ENCODE data around the gene OR2V2.
"Not testable (repeated sequence)": the region's sequence is repeated elsewhere in the genome, so short reads cannot be mapped to it uniquely, and the experiment has no call there.

The OR2V2 gene

DNA sequence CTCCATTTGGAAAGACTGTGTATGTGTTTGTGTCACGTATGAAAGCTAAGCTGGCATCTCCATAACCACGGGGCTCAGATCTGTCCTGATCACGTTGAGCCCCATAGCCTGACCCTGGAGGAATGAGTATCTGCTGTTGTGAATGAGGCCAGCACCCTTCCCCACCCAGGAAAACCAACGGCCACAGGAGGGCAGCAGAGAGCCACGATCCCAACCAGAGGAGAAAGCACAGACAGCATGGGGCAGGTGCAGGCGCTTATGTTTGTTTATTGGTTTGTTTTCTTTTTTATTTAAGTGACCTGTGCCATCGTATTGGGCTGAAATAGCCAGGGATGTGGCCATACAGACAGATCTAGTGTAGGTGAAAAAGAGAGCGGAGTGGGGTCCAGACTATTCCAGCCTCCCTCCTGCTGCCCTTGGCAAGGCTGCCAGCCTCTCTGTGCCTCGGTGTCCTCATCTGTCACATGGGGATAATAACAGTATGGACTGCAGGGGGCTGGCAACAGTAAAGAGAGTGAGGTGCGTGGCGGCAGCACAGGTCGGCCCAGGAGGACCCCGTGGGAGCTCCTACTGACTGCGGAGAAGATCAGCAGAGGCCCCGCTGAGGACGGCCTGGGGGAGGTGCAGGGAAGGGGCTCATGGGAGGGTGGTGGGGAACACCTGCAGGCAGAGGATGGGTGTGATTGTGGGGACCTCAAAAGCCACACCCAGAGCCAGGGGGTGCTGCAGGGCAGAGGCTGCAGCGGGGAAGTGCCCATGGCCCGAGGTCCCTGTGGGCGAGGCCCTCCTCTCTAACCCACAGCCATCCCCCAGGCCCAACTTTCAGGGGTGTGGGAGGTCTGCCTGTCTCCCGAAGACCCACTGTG lies 12.1 kb downstream of the OR2V2 start:
- H3K27ac ChIP-seq (ENCODE audit: low read depth, low read length) = no peak overlapping the region
- peaks cover 4 to 6% of the 10 kb centered on the region in 2 donors for H3K27me3 ChIP-seq (ENCODE audit: control insufficient read depth in 1 of 2, insufficient read depth in 2 of 2, low read length in 2 of 2)
- no peak overlapping the region for H3K9ac ChIP-seq (ENCODE audit: low read depth in 1 of 2, low read length in 2 of 2)
- H3K9me3 ChIP-seq (ENCODE audit: control insufficient read depth in 1 of 2, low read length in 2 of 2) = no peaks in the 10 kb centered on the region
- no peak overlapping the region for H3K4me3 ChIP-seq (ENCODE audit: low read depth in 1 of 2, low read length in 2 of 2)
- H3K36me3 ChIP-seq (ENCODE audit: control insufficient read depth in 1 of 2, insufficient read depth in 2 of 2, low read length in 2 of 2) = no peaks in the 10 kb centered on the region
- H3K4me1 ChIP-seq (ENCODE audit: control insufficient read depth in 1 of 2, insufficient read depth in 2 of 2, low read length in 2 of 2) = no peaks in the 10 kb centered on the region

DNA sequence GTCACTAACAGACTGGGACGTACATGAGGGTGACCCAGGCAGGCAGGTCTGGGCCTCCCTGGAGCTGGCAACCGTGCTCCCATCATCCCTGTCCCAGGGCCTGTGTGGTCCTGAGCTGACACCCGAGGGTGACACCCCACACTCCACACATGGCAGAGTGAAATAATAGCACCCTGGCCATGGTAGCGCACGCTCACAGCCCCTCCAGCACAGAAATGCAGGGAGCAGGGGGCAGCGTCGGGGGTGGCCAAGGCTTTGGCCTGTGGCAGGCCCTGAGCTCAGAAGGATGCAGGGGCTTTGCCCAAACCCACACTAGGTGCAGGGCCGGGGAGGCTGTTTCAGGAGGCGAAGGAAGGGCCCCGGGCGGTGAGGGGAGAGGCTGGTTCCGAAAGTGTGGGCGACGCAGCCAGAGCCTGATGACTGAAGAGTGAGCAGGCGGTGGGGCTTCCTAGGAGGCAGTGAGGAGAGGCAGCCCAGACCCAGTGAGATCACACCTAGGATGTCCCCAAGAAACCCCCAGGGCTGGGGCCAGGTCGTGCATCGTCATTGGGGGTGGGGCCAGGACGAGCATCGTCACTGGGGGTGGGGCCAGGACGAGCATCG lies 12.9 kb downstream of the OR2V2 start:
- Histone ChIP-seq H3K4me1 (ENCODE audit: control insufficient read depth in 1 of 2, insufficient read depth in 2 of 2, low read length in 2 of 2) (no peaks in the 10 kb centered on the region), H3K36me3 (ENCODE audit: control insufficient read depth in 1 of 2, insufficient read depth in 2 of 2, low read length in 2 of 2) (no peaks in the 10 kb centered on the region), H3K9ac (ENCODE audit: low read depth in 1 of 2, low read length in 2 of 2) (no peak overlapping the region), H3K4me3 (ENCODE audit: low read depth in 1 of 2, low read length in 2 of 2) (no peak overlapping the region), H3K27ac (ENCODE audit: low read depth, low read length) (no peak overlapping the region), H3K9me3 (ENCODE audit: control insufficient read depth in 1 of 2, low read length in 2 of 2) (no peaks in the 10 kb centered on the region), H3K27me3 (ENCODE audit: control insufficient read depth in 1 of 2, insufficient read depth in 2 of 2, low read length in 2 of 2) (peaks cover 5 to 7% of the 10 kb centered on the region in 2 donors)

- not testable (repeated sequence) for H3K9me3 ChIP-seq (ENCODE audit: control insufficient read depth in 1 of 2, low read length in 2 of 2); H3K36me3 ChIP-seq (ENCODE audit: control insufficient read depth in 1 of 2, insufficient read depth in 2 of 2, low read length in 2 of 2); H3K4me1 ChIP-seq (ENCODE audit: control insufficient read depth in 1 of 2, insufficient read depth in 2 of 2, low read length in 2 of 2); H3K9ac ChIP-seq (ENCODE audit: low read depth in 1 of 2, low read length in 2 of 2); H3K27ac ChIP-seq (ENCODE audit: low read depth, low read length); H3K27me3 ChIP-seq (ENCODE audit: control insufficient read depth in 1 of 2, insufficient read depth in 2 of 2, low read length in 2 of 2); H3K4me3 ChIP-seq (ENCODE audit: low read depth in 1 of 2, low read length in 2 of 2)
Observed at GRCh38 chr5:181160755-181161533, 13.6 kb downstream of the OR2V2 start.

GRCh38 chr5:181161534-181162175 lies 14.3 kb downstream of the OR2V2 start:
- H3K27me3 ChIP-seq (ENCODE audit: control insufficient read depth in 1 of 2, insufficient read depth in 2 of 2, low read length in 2 of 2) = peaks cover 7 to 10% of the 10 kb centered on the region in 2 donors
- no peak overlapping the region for H3K27ac ChIP-seq (ENCODE audit: low read depth, low read length)
- H3K4me1 ChIP-seq (ENCODE audit: control insufficient read depth in 1 of 2, insufficient read depth in 2 of 2, low read length in 2 of 2) = no peaks in the 10 kb centered on the region
- H3K36me3 ChIP-seq (ENCODE audit: control insufficient read depth in 1 of 2, insufficient read depth in 2 of 2, low read length in 2 of 2) = no peaks in the 10 kb centered on the region
- H3K9ac ChIP-seq (ENCODE audit: low read depth in 1 of 2, low read length in 2 of 2) = no peak overlapping the region
- no peak overlapping the region for H3K4me3 ChIP-seq (ENCODE audit: low read depth in 1 of 2, low read length in 2 of 2)
- H3K9me3 ChIP-seq (ENCODE audit: control insufficient read depth in 1 of 2, low read length in 2 of 2) = no peaks in the 10 kb centered on the region

GRCh38 chr5:181163487-181164075 lies 16.2 kb downstream of the OR2V2 start:
- peaks cover 18 to 28% of the 10 kb centered on the region in 2 donors for H3K27me3 ChIP-seq (ENCODE audit: control insufficient read depth in 1 of 2, insufficient read depth in 2 of 2, low read length in 2 of 2)
- no peak overlapping the region for H3K27ac ChIP-seq (ENCODE audit: low read depth, low read length)
- no peaks in the 10 kb centered on the region for H3K36me3 ChIP-seq (ENCODE audit: control insufficient read depth in 1 of 2, insufficient read depth in 2 of 2, low read length in 2 of 2)
- no peaks in the 10 kb centered on the region for H3K4me1 ChIP-seq (ENCODE audit: control insufficient read depth in 1 of 2, insufficient read depth in 2 of 2, low read length in 2 of 2)
- H3K9ac ChIP-seq (ENCODE audit: low read depth in 1 of 2, low read length in 2 of 2) = no peak overlapping the region
- no peaks in the 10 kb centered on the region for H3K9me3 ChIP-seq (ENCODE audit: control insufficient read depth in 1 of 2, low read length in 2 of 2)
- no peak overlapping the region for H3K4me3 ChIP-seq (ENCODE audit: low read depth in 1 of 2, low read length in 2 of 2)

- H3K9me3 ChIP-seq (ENCODE audit: control insufficient read depth in 1 of 2, low read length in 2 of 2) = no peaks in the 10 kb centered on the region
Observed at GRCh38 chr5:181164076-181164952, 16.9 kb downstream of the OR2V2 start.

GRCh38 chr5:181166812-181167733 lies 19.7 kb downstream of the OR2V2 start:
- no peak overlapping the region for H3K9ac ChIP-seq (ENCODE audit: low read depth in 1 of 2, low read length in 2 of 2)
- no peak overlapping the region for H3K27ac ChIP-seq (ENCODE audit: low read depth, low read length)
- no peaks in the 10 kb centered on the region for H3K9me3 ChIP-seq (ENCODE audit: control insufficient read depth in 1 of 2, low read length in 2 of 2)
- H3K4me3 ChIP-seq (ENCODE audit: low read depth in 1 of 2, low read length in 2 of 2) = no peak overlapping the region
- H3K4me1 ChIP-seq (ENCODE audit: control insufficient read depth in 1 of 2, insufficient read depth in 2 of 2, low read length in 2 of 2) = peaks cover 0 to 5% of the 10 kb centered on the region in 2 donors
- H3K27me3 ChIP-seq (ENCODE audit: control insufficient read depth in 1 of 2, insufficient read depth in 2 of 2, low read length in 2 of 2) = peaks cover 45 to 56% of the 10 kb centered on the region in 2 donors
- no peaks in the 10 kb centered on the region for H3K36me3 ChIP-seq (ENCODE audit: control insufficient read depth in 1 of 2, insufficient read depth in 2 of 2, low read length in 2 of 2)

More at GRCh38 chr5:181164076-181164952, 16.9 kb downstream of the OR2V2 start:
- Histone ChIP-seq H3K4me1 (ENCODE audit: control insufficient read depth in 1 of 2, insufficient read depth in 2 of 2, low read length in 2 of 2) (no peaks in the 10 kb centered on the region), H3K36me3 (ENCODE audit: control insufficient read depth in 1 of 2, insufficient read depth in 2 of 2, low read length in 2 of 2) (no peaks in the 10 kb centered on the region), H3K4me3 (ENCODE audit: low read depth in 1 of 2, low read length in 2 of 2) (no peak overlapping the region), H3K27me3 (ENCODE audit: control insufficient read depth in 1 of 2, insufficient read depth in 2 of 2, low read length in 2 of 2) (peaks cover 26 to 35% of the 10 kb centered on the region in 2 donors), H3K9ac (ENCODE audit: low read depth in 1 of 2, low read length in 2 of 2) (no peak overlapping the region), H3K27ac (ENCODE audit: low read depth, low read length) (no peak overlapping the region)

DNA sequence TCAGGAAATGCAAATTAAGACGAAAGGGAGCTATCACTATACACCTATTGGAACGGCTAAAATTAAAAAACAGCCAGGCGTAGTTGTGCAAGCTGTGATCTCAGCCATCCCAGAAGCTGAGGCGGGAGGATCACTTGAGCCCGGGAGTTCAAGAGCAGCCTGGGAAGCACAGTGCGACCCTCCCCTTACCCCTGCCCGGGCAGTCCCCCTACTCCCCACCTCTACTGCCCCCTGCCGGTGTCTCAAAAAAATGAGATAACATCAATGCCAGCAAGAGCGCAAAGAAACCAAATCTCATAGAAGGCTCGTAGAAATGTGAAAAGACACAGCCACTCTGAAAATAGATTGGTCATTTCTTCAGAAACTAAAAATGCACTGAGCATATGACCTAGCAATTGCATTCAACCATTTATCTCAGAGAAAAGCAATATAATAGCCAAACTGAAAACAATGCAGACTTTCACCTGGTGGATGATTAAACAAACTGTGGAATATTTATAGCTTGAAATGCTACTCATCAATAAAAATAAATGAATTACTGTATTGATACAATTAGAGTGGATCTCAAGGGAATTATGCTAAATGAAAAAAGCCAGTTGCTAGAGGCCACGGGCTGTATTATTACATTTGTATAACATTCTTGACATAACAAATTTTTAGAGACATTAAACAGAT lies 20.6 kb downstream of the OR2V2 start:
- no peak overlapping the region for H3K27ac ChIP-seq (ENCODE audit: low read depth, low read length)
- no peak overlapping the region for H3K4me3 ChIP-seq (ENCODE audit: low read depth in 1 of 2, low read length in 2 of 2)
- H3K36me3 ChIP-seq (ENCODE audit: control insufficient read depth in 1 of 2, insufficient read depth in 2 of 2, low read length in 2 of 2) = no peaks in the 10 kb centered on the region
- H3K9ac ChIP-seq (ENCODE audit: low read depth in 1 of 2, low read length in 2 of 2) = no peak overlapping the region
- H3K27me3 ChIP-seq (ENCODE audit: control insufficient read depth in 1 of 2, insufficient read depth in 2 of 2, low read length in 2 of 2) = peaks cover 48 to 64% of the 10 kb centered on the region in 2 donors
- no peaks in the 10 kb centered on the region for H3K9me3 ChIP-seq (ENCODE audit: control insufficient read depth in 1 of 2, low read length in 2 of 2)
- H3K4me1 ChIP-seq (ENCODE audit: control insufficient read depth in 1 of 2, insufficient read depth in 2 of 2, low read length in 2 of 2) = peaks cover 0 to 5% of the 10 kb centered on the region in 2 donors

All from duodenal mucosa (tissue), 2 donors.